WTC11 (cell line): Measurements from ENCODE around the gene ANKRD27. TPM values are rescaled to one million over a fixed set of nuclear protein-coding genes. Genes with fewer than 3 reads are reported as not detected.

Experiments
- ATAC-seq: fragments of 200-7000 bp; cut with Tn5 transposase; 2 replicates; pipeline ENCODE4 v1.10.0; 2021; ENCODE audit warnings: mild to moderate bottlenecking, moderate library complexity
- CTCF ChIA-PET: fragments of 300-600 bp; sonication (Branson Sonifier 250); formaldehyde crosslinking; loops from one replicate; lab custom pipeline; 2021; ENCODE audit warnings: antibody characterized with exemption; lab: Charles Lee
- POLR2A ChIA-PET: fragments of 350-600 bp; sonication (Branson Sonifier 250); formaldehyde crosslinking; loops from one replicate; lab custom pipeline; 2021; ENCODE audit warnings: antibody characterized with exemption; lab: Charles Lee
- DNase-seq: peaks from one replicate; pipeline ENCODE4 v3.0.0; 2021; ENCODE audit warnings: low spot score
- H3K27ac Mint-ChIP-seq: 2 replicates; pipeline ENCODE4 v1.8.0; 2021; ENCODE audit warnings: mixed read lengths
- H3K27me3 Mint-ChIP-seq: 2 replicates; pipeline ENCODE4 v1.8.0; 2021; ENCODE audit warnings: low read depth, mild to moderate bottlenecking, moderate library complexity, mixed read lengths
- H3K36me3 Mint-ChIP-seq: 2 replicates; pipeline ENCODE4 v1.8.0; 2021; ENCODE audit warnings: mixed read lengths
- H3K4me1 Mint-ChIP-seq: 2 replicates; pipeline ENCODE4 v1.8.0; 2022; ENCODE audit warnings: mixed read lengths
- H3K4me3 Mint-ChIP-seq: 2 replicates; pipeline ENCODE4 v1.8.0; 2021; ENCODE audit warnings: mild to moderate bottlenecking, moderate library complexity, mixed read lengths
- H3K9me3 Mint-ChIP-seq: 2 replicates; pipeline ENCODE4 v1.8.0; 2021; ENCODE audit warnings: mixed read lengths
- ATF3 ChIP-seq: sonication (generic); formaldehyde crosslinking; conservative IDR thresholded peaks from 2 replicates; pipeline ENCODE4 v1.8.1; 2022; ENCODE audit warnings: mild to moderate bottlenecking, missing genetic modification reagents
- EMX1 ChIP-seq: fragments of 250-450 bp; sonication (Bioruptor Pico); IDR thresholded peaks from 2 replicates; pipeline ENCODE4 v1.8.0; 2021; ENCODE audit warnings: mild to moderate bottlenecking
- FOXJ3 ChIP-seq: sonication (generic); formaldehyde crosslinking; IDR thresholded peaks from 2 replicates; pipeline ENCODE4 v1.9.0; 2021; ENCODE audit warnings: missing genetic modification reagents, mild to moderate bottlenecking, borderline replicate concordance
- FOXP1 ChIP-seq: sonication (generic); formaldehyde crosslinking; IDR thresholded peaks from 2 replicates; pipeline ENCODE4 v1.8.0; 2022; ENCODE audit warnings: missing genetic modification reagents, mild to moderate bottlenecking, moderate library complexity, borderline replicate concordance
- FOXP4 ChIP-seq: sonication (generic); formaldehyde crosslinking; IDR thresholded peaks from 2 replicates; pipeline ENCODE4 v1.8.0; 2022; ENCODE audit warnings: mild to moderate bottlenecking, missing genetic modification reagents
- GABPB1 ChIP-seq: sonication (generic); formaldehyde crosslinking; IDR thresholded peaks from 2 replicates; pipeline ENCODE4 v1.8.1; 2023; ENCODE audit warnings: mild to moderate bottlenecking, missing genetic modification reagents
- IRF1 ChIP-seq: sonication (generic); formaldehyde crosslinking; IDR thresholded peaks from 2 replicates; pipeline ENCODE4 v1.8.0; 2023; ENCODE audit warnings: missing genetic modification reagents
- IRF2 ChIP-seq: sonication (generic); formaldehyde crosslinking; IDR thresholded peaks from 2 replicates; pipeline ENCODE4 v1.8.0; 2022; ENCODE audit warnings: low read depth, missing genetic modification reagents, borderline replicate concordance
- JUN ChIP-seq: sonication (generic); formaldehyde crosslinking; IDR thresholded peaks from 2 replicates; pipeline ENCODE4 v1.8.0; 2023; ENCODE audit warnings: mild to moderate bottlenecking, missing genetic modification reagents
- NFATC4 ChIP-seq: fragments of 250-450 bp; sonication (Bioruptor Pico); IDR thresholded peaks from 2 replicates; pipeline ENCODE4 v1.9.0; 2021; ENCODE audit warnings: mild to moderate bottlenecking
- SOX15 ChIP-seq: fragments of 250-450 bp; sonication (Bioruptor Pico); IDR thresholded peaks from 2 replicates; pipeline ENCODE4 v1.9.0; 2021; ENCODE audit warnings: mild to moderate bottlenecking
- TCF7 ChIP-seq: sonication (generic); formaldehyde crosslinking; IDR thresholded peaks from 2 replicates; pipeline ENCODE4 v1.8.0; 2022; ENCODE audit warnings: mild to moderate bottlenecking, low read depth, missing genetic modification reagents, moderate library complexity
- ZNF121 ChIP-seq: sonication (generic); formaldehyde crosslinking; IDR thresholded peaks from 2 replicates; pipeline ENCODE4 v1.8.0; 2023; ENCODE audit warnings: missing genetic modification reagents
- ZNF138 ChIP-seq: sonication (generic); formaldehyde crosslinking; conservative IDR thresholded peaks from 2 replicates; pipeline ENCODE4 v1.8.1; 2022; ENCODE audit warnings: mild to moderate bottlenecking, moderate library complexity, missing genetic modification reagents
- ZNF219 ChIP-seq: sonication (generic); formaldehyde crosslinking; IDR thresholded peaks from 2 replicates; pipeline ENCODE4 v1.8.0; 2023; ENCODE audit warnings: missing genetic modification reagents, mild to moderate bottlenecking, borderline replicate concordance
- ZNF232 ChIP-seq: sonication (generic); formaldehyde crosslinking; IDR thresholded peaks from 2 replicates; pipeline ENCODE4 v1.8.0; 2022; ENCODE audit warnings: mild to moderate bottlenecking, missing genetic modification reagents
- ZNF263 ChIP-seq: sonication (generic); formaldehyde crosslinking; IDR thresholded peaks from 2 replicates; pipeline ENCODE4 v1.8.1; 2022; ENCODE audit warnings: low read depth, mild to moderate bottlenecking, moderate library complexity, missing genetic modification reagents
- total RNA-seq: library from RNA; stranded (reverse); gene quantifications from 3 replicates; pipeline ENCODE4 v1.2.3, GENCODE V29; 2021
- TF ChIP-seq, protein P1 (sequence below): sonication (generic); formaldehyde crosslinking; IDR thresholded peaks from 2 replicates; pipeline ENCODE4 v1.8.1; 2022; ENCODE audit warnings: mild to moderate bottlenecking, moderate library complexity, missing genetic modification reagents
- TF ChIP-seq, protein P2 (sequence below): sonication (generic); formaldehyde crosslinking; IDR thresholded peaks from 2 replicates; pipeline ENCODE4 v1.8.1; 2023; ENCODE audit warnings: mild to moderate bottlenecking, missing genetic modification reagents, borderline replicate concordance
- TF ChIP-seq, protein P3 (sequence below): sonication (generic); formaldehyde crosslinking; IDR thresholded peaks from 2 replicates; pipeline ENCODE4 v1.8.1; 2022; ENCODE audit warnings: missing genetic modification reagents, borderline replicate concordance
- TF ChIP-seq, protein P4 (sequence below): fragments of 250-450 bp; sonication (Bioruptor Pico); IDR thresholded peaks from 2 replicates; pipeline ENCODE4 v1.9.0; 2021; ENCODE audit warnings: mild to moderate bottlenecking, borderline replicate concordance

ANKRD27 gene
- total RNA-seq, 1 experiment from 2014 or later: 48.6 TPM

DNA sequence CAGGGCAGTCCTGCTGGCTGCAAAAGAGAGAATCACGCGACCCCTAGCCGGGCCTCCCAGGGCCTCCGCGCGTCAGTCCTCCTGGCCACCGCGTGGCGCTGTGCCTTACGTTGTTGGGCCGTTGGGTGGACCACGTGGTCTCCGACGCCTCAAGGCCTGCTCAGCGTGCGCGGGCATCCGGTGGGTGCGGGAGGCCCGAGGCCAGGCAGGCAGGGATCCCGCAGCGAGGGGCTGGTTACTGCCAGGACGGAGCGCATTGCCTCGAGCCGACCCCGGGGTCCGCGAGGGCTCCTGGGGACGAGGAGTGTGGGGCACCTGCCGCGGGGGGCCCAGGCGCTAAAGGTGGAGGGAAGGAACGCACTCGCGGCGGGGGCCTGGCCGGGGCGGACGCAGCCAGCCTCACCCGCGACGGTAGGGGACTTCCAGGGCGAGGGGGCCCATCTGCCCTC lies 44.7 kb upstream of the ANKRD27 start, which contains the start of gene TDRD12 (continued):
- TF ChIP-seq FOXP1 (CRISPR knock-in tag) (peak; percentile 93), SOX15 (CRISPR knock-in tag) (no peak), TCF7 (peak; percentile 38; the same call in 1 of the 2 replicates)
- TF ChIP-seq, protein P1, sequence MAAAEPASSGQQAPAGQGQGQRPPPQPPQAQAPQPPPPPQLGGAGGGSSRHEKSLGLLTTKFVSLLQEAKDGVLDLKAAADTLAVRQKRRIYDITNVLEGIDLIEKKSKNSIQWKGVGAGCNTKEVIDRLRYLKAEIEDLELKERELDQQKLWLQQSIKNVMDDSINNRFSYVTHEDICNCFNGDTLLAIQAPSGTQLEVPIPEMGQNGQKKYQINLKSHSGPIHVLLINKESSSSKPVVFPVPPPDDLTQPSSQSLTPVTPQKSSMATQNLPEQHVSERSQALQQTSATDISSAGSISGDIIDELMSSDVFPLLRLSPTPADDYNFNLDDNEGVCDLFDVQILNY (CRISPR knock-in tag): peak; percentile 52; the same call in 1 of the 2 replicates

GRCh38 chr19:32718286-32718685 lies 43.3 kb upstream of the ANKRD27 start:
- CTCF ChIA-PET: interaction anchor here (1.6 to 2.1 kb wide), 2 partner anchors 43 to 58 kb away, joined by 3 to 6 read pairs; partner anchors contain the start of genes ANKRD27 and RGS9BP
- POLR2A ChIA-PET: no interaction called here
- no peaks in the 10 kb centered on the region for H3K27me3 Mint-ChIP-seq
- 0 out of 2 replicates have a peak, but pooled peaks cover 2% of the 10 kb centered on the region for H3K36me3 Mint-ChIP-seq
- TF ChIP-seq ZNF232 (no peak), ZNF138 (CRISPR knock-in tag) (no peak), ZNF263 (CRISPR knock-in tag) (no peak), IRF1 (CRISPR knock-in tag) (no peak), ZNF219 (CRISPR knock-in tag) (no peak), ZNF121 (CRISPR knock-in tag) (no peak), EMX1 (CRISPR knock-in tag) (no peak), FOXJ3 (no peak), ATF3 (CRISPR knock-in tag) (no peak), JUN (CRISPR knock-in tag) (no peak), GABPB1 (CRISPR knock-in tag) (no peak), NFATC4 (no peak), IRF2 (CRISPR knock-in tag) (no peak), FOXP4 (no peak)
- TF ChIP-seq, protein P2, sequence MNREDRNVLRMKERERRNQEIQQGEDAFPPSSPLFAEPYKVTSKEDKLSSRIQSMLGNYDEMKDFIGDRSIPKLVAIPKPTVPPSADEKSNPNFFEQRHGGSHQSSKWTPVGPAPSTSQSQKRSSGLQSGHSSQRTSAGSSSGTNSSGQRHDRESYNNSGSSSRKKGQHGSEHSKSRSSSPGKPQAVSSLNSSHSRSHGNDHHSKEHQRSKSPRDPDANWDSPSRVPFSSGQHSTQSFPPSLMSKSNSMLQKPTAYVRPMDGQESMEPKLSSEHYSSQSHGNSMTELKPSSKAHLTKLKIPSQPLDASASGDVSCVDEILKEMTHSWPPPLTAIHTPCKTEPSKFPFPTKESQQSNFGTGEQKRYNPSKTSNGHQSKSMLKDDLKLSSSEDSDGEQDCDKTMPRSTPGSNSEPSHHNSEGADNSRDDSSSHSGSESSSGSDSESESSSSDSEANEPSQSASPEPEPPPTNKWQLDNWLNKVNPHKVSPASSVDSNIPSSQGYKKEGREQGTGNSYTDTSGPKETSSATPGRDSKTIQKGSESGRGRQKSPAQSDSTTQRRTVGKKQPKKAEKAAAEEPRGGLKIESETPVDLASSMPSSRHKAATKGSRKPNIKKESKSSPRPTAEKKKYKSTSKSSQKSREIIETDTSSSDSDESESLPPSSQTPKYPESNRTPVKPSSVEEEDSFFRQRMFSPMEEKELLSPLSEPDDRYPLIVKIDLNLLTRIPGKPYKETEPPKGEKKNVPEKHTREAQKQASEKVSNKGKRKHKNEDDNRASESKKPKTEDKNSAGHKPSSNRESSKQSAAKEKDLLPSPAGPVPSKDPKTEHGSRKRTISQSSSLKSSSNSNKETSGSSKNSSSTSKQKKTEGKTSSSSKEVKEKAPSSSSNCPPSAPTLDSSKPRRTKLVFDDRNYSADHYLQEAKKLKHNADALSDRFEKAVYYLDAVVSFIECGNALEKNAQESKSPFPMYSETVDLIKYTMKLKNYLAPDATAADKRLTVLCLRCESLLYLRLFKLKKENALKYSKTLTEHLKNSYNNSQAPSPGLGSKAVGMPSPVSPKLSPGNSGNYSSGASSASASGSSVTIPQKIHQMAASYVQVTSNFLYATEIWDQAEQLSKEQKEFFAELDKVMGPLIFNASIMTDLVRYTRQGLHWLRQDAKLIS (CRISPR knock-in tag): no peak
- TF ChIP-seq, protein P3, sequence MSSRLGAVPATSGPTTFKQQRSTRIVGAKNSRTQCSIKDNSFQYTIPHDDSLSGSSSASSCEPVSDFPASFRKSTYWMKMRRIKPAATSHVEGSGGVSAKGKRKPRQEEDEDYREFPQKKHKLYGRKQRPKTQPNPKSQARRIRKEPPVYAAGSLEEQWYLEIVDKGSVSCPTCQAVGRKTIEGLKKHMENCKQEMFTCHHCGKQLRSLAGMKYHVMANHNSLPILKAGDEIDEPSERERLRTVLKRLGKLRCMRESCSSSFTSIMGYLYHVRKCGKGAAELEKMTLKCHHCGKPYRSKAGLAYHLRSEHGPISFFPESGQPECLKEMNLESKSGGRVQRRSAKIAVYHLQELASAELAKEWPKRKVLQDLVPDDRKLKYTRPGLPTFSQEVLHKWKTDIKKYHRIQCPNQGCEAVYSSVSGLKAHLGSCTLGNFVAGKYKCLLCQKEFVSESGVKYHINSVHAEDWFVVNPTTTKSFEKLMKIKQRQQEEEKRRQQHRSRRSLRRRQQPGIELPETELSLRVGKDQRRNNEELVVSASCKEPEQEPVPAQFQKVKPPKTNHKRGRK (CRISPR knock-in tag): no peak
- TF ChIP-seq, protein P4, sequence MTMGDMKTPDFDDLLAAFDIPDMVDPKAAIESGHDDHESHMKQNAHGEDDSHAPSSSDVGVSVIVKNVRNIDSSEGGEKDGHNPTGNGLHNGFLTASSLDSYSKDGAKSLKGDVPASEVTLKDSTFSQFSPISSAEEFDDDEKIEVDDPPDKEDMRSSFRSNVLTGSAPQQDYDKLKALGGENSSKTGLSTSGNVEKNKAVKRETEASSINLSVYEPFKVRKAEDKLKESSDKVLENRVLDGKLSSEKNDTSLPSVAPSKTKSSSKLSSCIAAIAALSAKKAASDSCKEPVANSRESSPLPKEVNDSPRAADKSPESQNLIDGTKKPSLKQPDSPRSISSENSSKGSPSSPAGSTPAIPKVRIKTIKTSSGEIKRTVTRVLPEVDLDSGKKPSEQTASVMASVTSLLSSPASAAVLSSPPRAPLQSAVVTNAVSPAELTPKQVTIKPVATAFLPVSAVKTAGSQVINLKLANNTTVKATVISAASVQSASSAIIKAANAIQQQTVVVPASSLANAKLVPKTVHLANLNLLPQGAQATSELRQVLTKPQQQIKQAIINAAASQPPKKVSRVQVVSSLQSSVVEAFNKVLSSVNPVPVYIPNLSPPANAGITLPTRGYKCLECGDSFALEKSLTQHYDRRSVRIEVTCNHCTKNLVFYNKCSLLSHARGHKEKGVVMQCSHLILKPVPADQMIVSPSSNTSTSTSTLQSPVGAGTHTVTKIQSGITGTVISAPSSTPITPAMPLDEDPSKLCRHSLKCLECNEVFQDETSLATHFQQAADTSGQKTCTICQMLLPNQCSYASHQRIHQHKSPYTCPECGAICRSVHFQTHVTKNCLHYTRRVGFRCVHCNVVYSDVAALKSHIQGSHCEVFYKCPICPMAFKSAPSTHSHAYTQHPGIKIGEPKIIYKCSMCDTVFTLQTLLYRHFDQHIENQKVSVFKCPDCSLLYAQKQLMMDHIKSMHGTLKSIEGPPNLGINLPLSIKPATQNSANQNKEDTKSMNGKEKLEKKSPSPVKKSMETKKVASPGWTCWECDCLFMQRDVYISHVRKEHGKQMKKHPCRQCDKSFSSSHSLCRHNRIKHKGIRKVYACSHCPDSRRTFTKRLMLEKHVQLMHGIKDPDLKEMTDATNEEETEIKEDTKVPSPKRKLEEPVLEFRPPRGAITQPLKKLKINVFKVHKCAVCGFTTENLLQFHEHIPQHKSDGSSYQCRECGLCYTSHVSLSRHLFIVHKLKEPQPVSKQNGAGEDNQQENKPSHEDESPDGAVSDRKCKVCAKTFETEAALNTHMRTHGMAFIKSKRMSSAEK: no peak
- no peak overlapping the region; the same call in 1 of the 2 replicates for H3K27ac Mint-ChIP-seq
- peaks cover 5% of the 10 kb centered on the region for H3K4me1 Mint-ChIP-seq
- no peak overlapping the region for H3K4me3 Mint-ChIP-seq
- DNase-seq (no peak), ATAC-seq (no peak)
- H3K9me3 Mint-ChIP-seq: peaks cover 3% of the 10 kb centered on the region
